ENCODE measurements around the gene PRKN. TPM values are rescaled to one million over a fixed set of nuclear protein-coding genes. Genes with fewer than 3 reads are reported as not detected.
"Not testable (repeated sequence)": the region's sequence is repeated elsewhere in the genome, so short reads cannot be mapped to it uniquely, and the experiment has no call there.

The PRKN gene
- total RNA-seq, 2 donors from 2014 or later, result 7.6 to 7.9 TPM

DNA sequence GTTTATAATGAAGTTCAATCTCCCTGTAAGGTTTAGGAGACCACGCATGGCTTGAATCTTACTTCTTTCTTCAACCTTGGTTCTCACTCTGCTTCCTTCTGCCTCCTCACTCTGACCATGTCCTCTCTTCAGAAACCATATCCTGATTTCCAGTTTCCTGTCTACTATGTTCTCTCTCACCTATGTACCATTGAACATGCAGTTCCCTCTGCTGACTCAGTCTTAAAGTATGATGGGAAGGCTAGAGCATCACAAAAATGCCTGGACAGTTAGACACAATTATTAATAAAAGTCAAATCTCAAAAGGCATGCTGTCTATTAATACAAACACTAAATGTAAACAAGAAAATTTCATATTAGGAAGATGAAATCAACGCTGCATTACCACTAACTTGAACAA is 151.6 kb downstream of the PRKN start:
- DNase-seq (ENCODE audit: low spot score), result no peak
- intact Hi-C loops (cut with DNase I), result no loop called here

DNA sequence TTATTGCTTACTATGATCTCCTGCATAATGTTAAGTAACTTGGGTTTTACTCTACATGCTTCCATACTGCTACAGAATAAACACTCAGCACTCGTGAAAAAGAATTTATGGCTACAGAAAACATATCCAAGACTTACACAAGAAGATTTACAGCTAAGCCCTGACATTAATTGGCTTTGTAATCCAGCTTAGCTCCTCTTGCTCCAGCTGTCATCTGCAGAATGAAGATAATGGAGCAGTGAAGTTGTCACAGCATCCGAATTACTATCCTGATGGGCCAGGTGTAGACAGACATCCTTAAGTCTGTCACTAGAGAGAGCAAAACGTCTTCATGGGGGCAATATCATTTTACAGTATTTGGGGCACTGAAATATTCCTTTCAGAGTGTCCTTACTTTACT is 155.3 kb downstream of the PRKN start:
- intact Hi-C loops (cut with DNase I), result no loop called here
- no peak for DNase-seq (ENCODE audit: low spot score)

DNA sequence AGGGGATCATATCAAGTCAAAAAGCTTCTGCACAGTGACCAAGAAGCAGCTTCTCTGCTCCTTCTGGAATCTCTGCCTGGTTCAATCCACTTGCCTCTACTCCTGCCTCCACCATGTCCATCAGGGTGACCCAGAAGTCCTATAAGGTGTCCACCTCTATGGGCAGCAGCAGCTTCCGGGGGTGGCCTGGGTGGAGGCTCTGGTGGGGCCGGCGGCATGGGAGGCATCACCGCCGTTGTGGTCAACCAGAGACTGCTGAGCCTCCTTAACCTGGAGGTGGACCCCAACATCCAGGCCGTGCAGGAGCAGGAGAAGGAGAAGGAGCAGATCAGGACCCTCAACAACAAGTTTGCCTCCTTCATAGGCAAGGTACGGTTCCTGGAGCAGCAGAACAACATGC is 159.3 kb downstream of the PRKN start:
- intact Hi-C loops (cut with DNase I), result no loop called here
- no peak for DNase-seq (ENCODE audit: low spot score)

DNA sequence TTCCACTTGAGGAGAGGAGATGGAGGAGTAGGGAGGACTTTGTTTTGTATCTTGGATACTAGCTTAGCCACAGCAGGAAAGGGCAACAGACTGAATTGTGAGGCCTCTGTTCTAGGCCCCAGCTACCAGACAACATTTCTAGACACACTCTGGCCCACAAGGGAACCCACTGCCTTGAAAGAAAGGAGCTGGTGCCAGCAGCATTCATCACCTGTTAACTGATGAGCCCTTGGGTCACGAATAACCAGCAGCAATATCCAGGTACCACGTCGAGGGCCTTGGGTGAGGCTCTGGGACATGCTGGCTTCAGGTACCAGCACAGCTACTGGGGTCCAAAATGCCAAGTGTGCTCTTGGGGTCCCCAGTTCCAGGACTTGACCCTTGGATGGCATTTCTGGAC is 165.5 kb downstream of the PRKN start:
- DNase-seq (ENCODE audit: low spot score), result no peak
- intact Hi-C loops (cut with DNase I), result no loop called here

DNA sequence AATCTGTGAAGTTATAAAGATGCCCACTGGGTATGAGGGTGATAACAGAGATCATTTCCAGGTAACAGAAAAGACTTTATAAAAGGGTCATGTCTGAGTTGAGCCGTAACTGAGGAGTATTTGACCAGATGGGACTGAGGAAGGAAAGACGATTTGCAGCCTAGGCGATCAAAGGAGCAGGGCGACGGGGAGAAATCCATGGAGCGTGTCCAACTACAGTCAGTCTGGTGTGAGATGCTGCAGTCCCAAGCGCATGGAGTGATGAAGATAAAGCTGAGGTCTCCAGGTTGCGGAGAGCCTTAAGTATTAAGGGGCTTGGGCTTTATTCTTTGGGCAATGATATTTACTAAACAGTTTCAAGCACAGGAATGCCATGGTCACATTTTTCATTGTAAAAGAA is 166.7 kb downstream of the PRKN start:
- no peak for DNase-seq (ENCODE audit: low spot score)
- intact Hi-C loops (cut with DNase I), result no loop called here

DNA sequence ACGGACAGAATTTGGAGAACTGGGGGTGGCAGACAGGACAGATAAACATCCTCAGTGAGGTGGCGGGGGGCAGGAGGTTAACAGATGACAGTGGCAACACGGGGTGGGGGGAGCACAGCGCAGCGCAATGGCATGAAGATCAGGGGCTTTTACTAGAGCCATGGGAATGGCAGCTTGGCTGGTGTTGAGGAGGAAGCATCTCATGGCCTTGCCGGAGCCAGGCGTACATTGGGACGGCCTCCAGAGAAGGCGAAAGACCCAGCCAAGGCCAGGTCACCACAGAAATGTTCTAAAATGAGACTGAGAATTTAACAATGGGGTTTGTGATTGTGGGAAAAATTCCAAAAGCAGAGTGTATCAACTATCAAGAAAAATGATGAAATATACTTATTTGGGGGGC is 173.0 kb downstream of the PRKN start:
- intact Hi-C loops (cut with DNase I), result no loop called here
- DNase-seq (ENCODE audit: low spot score), result no peak

DNA sequence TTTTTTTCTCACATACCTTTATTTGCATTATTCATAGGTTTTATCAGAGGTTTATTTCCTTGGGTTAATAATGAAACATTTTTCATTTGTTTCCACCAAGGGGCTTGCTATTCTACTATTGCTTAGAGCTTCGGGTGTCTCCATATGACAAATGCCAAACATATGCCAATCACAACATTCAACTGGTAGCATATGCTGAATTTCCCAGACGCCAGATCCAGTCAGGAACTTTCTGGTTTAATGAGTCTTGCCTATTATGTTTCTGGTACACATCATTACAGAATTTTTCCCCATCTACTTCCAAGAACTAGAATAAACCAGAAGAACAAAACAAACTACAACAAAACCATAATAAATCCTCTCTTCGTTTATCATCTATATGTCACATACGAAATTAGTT is 180.7 kb downstream of the PRKN start:
- no peak for DNase-seq (ENCODE audit: low spot score)
- intact Hi-C loops (cut with DNase I), result no loop called here

DNA sequence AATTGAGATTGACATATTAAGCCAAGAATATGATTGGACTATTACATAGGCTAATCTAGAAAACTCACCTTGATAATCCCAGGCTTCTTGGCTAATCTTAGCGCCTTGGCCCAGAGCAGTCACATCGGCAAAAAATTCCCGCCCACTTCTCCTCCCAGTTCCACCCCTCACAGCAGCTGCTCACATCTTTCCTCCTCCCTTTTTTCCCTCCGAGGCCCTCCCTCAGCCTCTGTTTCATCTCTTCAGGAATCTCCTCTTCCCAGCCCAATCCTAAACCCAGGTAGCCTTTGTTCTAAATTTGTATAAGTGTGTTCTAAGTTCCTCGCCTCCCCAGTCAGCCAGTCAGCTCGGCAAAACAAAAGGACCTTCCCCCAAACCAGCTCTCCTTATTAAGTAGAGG is 184.3 kb downstream of the PRKN start:
- intact Hi-C loops (cut with DNase I), result no loop called here
- DNase-seq (ENCODE audit: low spot score), result no peak

DNA sequence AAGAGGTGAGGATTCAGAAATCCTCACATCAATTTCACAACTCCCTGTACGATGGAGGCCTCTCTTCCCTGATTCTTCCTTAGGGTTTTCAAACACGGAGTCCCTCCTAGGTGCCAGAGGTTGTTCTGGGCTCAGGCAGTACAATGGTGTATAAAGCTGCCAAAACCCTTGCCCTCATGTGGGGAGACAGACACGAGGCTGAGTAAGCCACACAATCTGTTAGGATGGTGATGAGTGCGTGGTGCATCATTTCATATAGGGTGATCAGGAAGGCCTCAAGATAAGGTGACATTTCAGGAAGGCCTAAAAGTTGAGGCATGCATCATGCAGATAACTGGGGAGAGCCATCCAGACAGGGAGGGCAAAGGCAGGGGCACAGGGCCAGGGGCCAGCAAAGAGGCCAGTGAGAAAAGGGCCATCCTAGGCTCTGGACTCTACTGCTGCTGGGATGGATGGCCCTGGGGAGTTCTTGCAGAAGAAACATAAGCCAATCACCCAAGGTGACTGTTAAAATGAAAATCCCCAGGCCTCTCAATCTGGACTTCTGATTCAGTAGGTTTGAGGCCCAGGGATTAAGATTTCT is 186.5 kb downstream of the PRKN start:
- no peak for DNase-seq (ENCODE audit: low spot score)
- intact Hi-C loops (cut with DNase I), result no loop called here

DNA sequence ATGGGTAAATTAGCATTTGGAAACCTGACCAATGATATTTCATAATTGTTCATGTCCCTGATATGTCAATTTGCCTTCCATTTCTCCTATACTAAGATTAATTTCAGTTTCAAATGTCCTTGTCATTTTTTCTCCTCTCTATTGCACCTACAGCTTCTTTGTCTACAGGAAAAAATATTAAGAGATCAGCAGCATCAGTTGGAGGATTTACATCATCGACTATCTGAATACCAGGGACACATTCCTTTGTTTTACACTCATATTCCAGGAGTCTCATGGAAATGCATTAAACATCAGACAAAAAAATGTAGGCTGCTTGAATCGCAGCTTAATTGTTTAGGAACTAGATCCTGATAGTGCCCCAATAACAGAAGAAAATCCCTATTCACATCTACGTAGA is 188.2 kb downstream of the PRKN start:
- intact Hi-C loops (cut with DNase I), result no loop called here

DNA sequence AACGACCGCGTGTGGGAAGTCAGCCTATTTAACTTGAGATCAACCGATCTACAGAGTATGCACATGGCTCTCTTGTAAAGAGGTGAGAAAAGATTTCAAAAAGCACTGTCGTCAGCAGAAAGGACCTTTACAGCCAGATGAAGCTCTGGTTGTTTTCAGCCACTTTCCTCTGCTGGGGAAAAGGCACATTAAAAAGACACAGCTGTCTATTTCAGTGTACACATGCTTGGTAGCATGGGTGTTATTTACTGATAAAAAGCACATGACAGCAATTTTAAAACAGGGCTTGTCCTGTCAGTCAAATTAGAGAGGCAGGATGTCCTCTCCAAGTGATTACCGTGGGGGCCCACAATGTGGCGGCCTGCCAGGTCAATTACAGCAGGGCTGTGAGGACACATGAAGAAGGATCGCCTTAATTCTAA is 188.9 kb downstream of the PRKN start:
- DNase-seq (ENCODE audit: low spot score), result no peak
- intact Hi-C loops (cut with DNase I), result no loop called here

More for the DNA sequence above, 188.2 kb downstream of the PRKN start:
- DNase-seq (ENCODE audit: low spot score), result no peak

DNA sequence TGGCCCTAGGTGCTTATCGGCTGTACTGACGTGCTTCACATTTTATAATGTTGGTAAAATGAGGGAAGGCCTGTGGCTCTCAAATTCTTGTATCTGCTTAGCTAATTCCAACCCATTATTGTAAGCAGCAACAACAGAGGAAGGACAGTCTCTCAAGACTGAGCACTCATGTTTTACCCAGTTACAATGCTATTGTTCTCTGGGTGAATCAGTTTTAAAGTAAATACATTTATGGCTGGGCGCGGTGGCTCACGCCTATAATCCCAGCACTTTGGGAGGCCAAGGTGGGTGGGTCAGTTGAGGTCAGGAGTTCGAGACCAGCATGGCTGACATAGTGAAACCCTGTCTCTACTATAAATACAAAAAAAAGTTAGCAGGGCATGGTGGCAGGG is 194.6 kb downstream of the PRKN start:
- no peak for DNase-seq (ENCODE audit: low spot score)
- intact Hi-C loops (cut with DNase I), result no loop called here

DNA sequence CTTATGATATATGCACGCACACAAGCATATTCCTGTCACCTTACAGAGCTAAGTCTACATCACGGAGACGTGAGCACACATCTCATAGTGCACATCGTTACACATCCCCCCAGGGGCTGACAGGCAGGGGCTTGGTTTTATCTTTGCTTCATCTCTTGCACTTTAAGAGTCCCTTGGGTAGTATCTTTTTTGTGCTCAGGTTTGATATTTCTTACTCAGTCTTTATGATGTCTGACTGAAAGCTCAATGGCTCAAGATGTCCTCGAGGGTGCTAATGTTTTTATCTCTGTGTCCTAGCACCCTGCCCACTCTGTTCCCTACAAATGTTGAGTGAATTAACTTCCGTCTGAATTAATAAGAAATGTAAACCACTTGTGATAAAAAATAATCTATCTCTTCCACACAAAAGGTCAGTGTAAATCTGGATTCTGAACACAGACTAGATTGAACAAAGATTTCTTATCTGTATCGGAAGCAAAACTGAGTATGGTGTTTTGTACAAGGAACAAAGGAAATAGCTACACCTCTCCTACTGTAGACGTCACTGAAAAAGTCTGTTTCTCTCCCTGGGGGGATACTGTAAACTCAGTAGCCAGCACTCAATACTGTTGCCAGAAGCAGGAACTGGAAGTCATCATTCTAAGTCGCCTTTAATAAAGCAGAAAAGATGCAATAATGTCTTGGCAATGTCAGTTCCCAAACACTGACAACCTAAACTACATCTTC is 195.1 kb downstream of the PRKN start:
- intact Hi-C loops (cut with DNase I), result no loop called here
- no peak for DNase-seq (ENCODE audit: low spot score)

DNA sequence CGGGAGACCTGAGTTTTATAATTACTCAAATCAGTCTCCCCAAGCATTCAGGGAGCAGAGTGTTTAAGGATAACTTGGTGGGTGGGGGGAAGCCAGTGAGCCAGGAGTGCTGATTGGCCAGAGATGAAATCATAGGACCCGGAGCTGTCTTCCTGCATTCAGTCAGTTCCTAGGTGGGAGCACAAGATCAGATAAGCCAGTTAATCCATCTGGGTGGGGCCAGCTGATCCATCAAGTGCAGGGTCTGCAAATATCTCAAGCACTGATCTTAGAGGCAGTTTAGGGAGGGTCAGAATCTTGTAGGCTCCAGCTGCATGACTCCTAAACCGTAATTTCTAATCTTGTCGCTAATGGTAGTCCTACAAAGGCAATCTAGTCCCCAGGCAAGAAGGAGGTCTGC is 196.2 kb downstream of the PRKN start:
- intact Hi-C loops (cut with DNase I); DNase-seq (ENCODE audit: low spot score): not testable (repeated sequence)

DNA sequence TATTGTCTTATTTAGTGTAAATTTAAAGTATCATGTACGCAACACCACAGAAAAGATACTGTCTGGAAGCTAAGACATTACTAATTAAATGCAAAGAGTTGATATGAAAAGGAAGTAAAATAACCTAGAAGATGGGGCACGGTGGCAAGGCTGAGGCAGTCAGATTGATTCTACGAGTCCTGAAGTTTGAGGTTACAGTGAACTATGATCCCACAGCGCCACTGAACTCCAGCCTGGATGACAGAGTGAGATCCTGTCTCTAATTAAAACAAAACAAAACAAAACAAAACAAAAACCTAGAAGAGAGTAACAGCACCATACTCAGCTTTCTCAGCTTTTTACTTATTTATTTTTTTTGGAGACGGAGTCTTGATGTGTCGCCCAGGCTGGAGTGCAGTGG is 199.0 kb downstream of the PRKN start:
- DNase-seq (ENCODE audit: low spot score), result no peak
- intact Hi-C loops (cut with DNase I), result no loop called here

DNA sequence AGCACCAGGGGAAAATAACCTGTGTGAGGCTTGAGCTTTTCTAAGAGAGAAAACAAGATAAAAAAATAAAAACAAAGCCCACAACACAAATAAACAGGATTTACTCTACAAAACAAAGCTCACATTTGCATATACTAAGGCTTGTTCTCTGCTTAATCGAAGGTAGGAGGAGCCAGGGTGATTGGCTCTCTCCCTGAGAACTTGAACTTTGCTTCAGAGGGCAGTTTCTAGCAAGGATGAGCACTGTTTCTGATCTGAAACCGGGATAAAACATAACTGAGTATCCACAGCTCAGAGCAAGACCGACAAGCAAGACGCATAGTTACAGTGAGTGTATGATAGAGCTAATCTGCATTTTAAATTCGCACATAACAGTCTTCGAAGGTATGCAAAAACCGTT is 200.6 kb downstream of the PRKN start:
- DNase-seq (ENCODE audit: low spot score), result no peak
- intact Hi-C loops (cut with DNase I), result no loop called here

DNA sequence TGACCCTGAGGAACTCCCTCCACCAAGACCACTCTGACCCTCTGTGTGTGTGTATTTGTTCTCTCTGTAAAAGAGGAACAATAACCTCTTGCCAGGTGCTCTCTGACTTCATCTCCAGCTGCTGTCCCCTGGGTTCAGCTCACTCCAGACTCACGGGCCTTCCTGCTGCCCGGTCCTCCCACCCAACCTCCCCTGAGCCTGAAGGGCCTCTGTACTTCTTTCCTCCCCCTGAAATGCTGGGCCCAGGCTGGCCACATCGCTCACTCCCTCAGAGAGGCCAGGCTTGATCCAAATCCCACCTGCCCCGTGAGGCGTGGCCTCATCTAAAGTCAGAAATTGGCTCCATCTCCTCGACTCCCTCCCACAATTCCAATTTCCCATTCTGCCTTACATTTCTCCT is 202.4 kb downstream of the PRKN start:
- intact Hi-C loops (cut with DNase I), result no loop called here
- no peak for DNase-seq (ENCODE audit: low spot score)

DNA sequence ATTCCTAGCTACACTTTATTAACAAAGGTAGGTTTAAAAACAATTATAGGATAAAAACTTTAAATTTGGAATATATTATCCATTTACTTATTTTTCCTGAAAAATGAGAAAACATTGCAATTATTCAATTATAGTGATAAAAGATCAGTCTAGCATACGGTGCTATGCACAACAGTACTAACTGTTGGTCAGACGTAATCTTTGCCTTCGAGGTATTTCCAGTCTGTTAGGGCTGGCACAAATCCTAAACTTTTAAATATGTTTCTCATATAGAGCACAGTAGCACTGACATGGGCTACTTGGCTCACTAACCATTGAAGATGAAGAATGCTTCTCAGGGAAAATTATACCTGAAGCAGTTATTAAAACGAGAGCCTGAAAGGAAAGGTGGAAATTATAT is 214.8 kb downstream of the PRKN start:
- intact Hi-C loops (cut with DNase I), result no loop called here
- no peak for DNase-seq (ENCODE audit: low spot score)

DNA sequence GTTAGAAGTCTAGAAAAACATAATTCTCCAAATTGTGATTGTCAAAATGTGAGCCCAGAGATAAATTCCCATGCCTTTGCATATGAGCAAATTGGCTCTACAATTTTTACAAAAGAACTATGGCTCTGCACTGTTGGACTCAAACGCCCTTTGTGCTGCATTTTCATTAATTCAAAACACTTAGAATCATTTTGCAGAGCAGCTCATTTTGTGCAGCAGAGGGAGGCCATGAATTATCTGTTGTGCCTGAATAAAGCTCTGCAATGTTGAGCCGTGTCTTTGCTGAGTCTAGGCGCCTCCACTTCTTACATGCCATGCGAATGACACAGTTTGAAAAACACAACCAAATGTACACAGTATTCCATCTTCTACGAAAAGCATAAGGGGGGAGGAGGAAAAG is 230.2 kb downstream of the PRKN start:
- DNase-seq (ENCODE audit: low spot score), result no peak
- intact Hi-C loops (cut with DNase I), result no loop called here

DNA sequence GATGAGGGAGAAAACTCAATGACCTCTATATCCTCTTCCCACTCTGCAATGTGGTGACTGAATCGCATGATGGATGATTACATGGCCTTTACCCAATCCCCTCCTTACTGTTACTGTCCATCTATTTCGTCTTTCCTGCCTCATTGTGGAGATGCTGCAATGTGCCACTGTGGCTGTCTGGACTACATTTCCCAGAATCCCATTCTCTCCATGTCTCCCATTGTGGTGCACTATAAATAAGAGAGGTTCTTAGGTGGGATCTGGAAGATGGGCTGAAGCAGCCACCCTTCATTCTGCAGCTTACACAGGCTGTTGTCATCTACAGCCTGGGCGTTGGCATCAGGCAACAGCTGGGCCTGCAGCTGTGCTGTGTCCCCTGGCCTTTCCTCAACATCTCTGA is 233.6 kb downstream of the PRKN start:
- DNase-seq (ENCODE audit: low spot score), result no peak
- intact Hi-C loops (cut with DNase I), result no loop called here

DNA sequence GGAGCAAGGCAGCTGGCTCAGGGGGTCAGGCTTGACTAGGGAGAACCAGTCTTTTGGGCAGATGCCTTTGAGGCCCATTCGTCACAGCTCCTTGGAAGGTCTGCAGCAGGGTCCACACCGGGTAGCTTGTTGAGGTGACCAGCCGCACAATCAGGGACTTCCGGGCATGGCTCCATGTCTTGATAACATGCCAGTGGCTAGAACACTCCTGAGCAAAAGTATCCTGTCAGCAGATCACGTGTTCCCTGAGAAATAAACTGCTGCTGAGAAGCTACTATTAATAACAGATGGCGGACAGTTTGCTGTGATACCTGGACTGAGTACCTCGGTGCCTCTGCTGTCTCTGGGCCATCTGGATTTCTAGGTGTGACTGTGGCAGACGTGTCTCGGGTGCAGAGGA is 235.9 kb downstream of the PRKN start:
- DNase-seq (ENCODE audit: low spot score), result no peak
- intact Hi-C loops (cut with DNase I), result no loop called here
